HG03108 (cell line): ENCODE measurements around the gene SPTB.

ENCODE experiments used
- ATAC-seq: cut with Tn5 transposase; IDR thresholded peaks from one replicate; pipeline ENCODE4 v1.9.1; 2021; ENCODE audit warnings: moderate library complexity; ENCODE audit not compliant: unreplicated experiment

Gene SPTB

GRCh38 chr14:64715628-64716412, 163.9 kb downstream of the SPTB start:
- ATAC-seq: no peak

GRCh38 chr14:64715146-64715627, 164.5 kb downstream of the SPTB start:
- ATAC-seq: no peak

GRCh38 chr14:64714432-64715025, 165.2 kb downstream of the SPTB start:
- no peak for ATAC-seq

GRCh38 chr14:64713677-64714076, 166.0 kb downstream of the SPTB start:
- ATAC-seq: no peak

- ATAC-seq: no peak
Measured at GRCh38 chr14:64711039-64711438, 168.7 kb downstream of the SPTB start.

- ATAC-seq: no peak
Measured at GRCh38 chr14:64709126-64709525, 170.6 kb downstream of the SPTB start.

- ATAC-seq: no peak
Measured at GRCh38 chr14:64708148-64709004, 171.3 kb downstream of the SPTB start.

- no peak for ATAC-seq
Measured at GRCh38 chr14:64707661-64708060, 172.0 kb downstream of the SPTB start.

GRCh38 chr14:64706593-64707193, 173.0 kb downstream of the SPTB start:
- ATAC-seq: no peak

GRCh38 chr14:64706119-64706592, 173.6 kb downstream of the SPTB start:
- ATAC-seq: no peak

- ATAC-seq: no peak
Measured at GRCh38 chr14:64705381-64706118, 174.2 kb downstream of the SPTB start.

- ATAC-seq: no peak
Measured at GRCh38 chr14:64704743-64705380, 174.8 kb downstream of the SPTB start.

- ATAC-seq: no peak
Measured at GRCh38 chr14:64704143-64704742, 175.5 kb downstream of the SPTB start, which contains the start of gene PLEKHG3. Gene PLEKHG3 (plus strand): TSS chr14:64704424. CDS start chr14:64727632, 23,208 bp downstream.

- no peak for ATAC-seq
Measured at GRCh38 chr14:64703395-64704142, 176.1 kb downstream of the SPTB start.

- ATAC-seq: no peak
Measured at GRCh38 chr14:64702493-64703394, 177.0 kb downstream of the SPTB start.

- ATAC-seq: no peak
Measured at GRCh38 chr14:64701660-64702059, 178.0 kb downstream of the SPTB start.

- ATAC-seq: no peak
Measured at GRCh38 chr14:64700894-64701293, 178.8 kb downstream of the SPTB start.

- ATAC-seq: no peak
Measured at GRCh38 chr14:64700290-64700689, 179.4 kb downstream of the SPTB start.
